WI38 (cell line): ENCODE measurements around the gene PASK.

Experiments used
- H3K4me3 ChIP-seq: 2 replicates; pipeline ENCODE4 v1.5.1; 2011; ENCODE audit warnings: low read depth, mild to moderate bottlenecking, control low read depth, low read length
- TF ChIP-seq, protein P1 (sequence below): IDR thresholded peaks from 2 replicates; pipeline ENCODE4 v1.5.1; 2012; ENCODE audit warnings: low read depth, mild to moderate bottlenecking, control low read depth, low read length

PASK gene

DNA sequence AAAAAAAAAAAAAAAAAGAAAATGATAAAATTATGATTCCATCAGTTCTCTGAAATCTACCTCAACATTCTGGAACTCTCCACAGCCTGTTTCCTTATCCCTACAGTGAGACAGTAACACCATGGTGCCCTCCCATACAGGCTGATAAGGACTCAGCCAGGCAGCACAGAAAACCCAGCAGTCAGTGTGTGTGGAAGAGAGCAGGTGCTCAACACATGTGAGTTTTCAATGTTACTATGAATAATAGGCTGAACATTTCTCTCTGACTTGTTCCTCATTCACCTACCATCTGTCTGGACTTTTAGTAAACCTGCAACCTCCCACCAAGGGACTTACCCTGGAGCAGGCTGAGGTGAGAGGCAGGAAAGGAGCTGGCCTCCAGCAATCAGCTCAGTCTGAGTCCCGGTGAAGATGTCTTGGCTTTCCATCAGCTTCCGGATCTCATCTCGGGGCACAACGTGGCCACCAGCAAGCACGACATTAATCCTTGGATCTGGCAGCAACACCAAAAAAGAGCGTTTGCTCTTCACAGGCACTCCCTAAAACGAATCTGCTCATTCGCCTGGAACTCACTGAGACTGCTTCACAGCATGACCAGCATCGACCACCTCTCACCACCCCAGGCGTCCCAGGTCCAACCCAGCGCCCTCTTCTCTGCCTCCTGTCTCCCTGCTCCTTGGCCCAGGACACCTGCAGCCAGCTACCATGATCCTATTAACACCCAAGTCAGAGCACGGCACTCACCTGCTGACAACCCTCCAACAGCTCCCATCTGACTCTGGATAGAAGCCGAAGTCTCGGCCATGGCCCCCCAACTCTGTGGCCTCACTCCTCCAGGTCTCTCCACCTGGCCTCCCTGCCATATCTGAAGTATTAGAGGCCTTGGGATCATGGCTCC, 16.5 kb downstream of the PASK start:
- H3K4me3 ChIP-seq = no peak overlapping the region
- TF ChIP-seq, protein P1, sequence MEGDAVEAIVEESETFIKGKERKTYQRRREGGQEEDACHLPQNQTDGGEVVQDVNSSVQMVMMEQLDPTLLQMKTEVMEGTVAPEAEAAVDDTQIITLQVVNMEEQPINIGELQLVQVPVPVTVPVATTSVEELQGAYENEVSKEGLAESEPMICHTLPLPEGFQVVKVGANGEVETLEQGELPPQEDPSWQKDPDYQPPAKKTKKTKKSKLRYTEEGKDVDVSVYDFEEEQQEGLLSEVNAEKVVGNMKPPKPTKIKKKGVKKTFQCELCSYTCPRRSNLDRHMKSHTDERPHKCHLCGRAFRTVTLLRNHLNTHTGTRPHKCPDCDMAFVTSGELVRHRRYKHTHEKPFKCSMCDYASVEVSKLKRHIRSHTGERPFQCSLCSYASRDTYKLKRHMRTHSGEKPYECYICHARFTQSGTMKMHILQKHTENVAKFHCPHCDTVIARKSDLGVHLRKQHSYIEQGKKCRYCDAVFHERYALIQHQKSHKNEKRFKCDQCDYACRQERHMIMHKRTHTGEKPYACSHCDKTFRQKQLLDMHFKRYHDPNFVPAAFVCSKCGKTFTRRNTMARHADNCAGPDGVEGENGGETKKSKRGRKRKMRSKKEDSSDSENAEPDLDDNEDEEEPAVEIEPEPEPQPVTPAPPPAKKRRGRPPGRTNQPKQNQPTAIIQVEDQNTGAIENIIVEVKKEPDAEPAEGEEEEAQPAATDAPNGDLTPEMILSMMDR = no peak

DNA sequence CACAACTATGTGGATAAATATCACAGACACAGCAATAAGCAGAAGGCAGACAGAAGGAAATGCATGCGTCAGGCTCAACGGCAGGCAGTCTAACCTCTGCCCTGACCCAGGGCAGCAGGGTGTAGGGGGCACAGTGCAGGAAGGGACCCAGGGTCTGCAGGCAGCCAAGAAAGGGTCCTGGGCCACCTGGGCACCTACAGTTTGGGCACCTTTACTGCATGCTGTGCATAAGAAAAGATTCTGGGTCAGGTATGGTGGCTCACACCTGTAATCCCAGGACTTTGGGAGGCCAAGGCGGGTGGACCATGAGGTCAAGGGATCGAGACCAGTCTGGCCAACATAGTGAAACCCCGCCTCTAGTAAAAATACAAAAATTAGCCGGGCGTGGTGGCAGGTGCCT, 17.7 kb downstream of the PASK start:
- TF ChIP-seq, protein P1 = no peak
- H3K4me3 ChIP-seq = no peak overlapping the region

DNA sequence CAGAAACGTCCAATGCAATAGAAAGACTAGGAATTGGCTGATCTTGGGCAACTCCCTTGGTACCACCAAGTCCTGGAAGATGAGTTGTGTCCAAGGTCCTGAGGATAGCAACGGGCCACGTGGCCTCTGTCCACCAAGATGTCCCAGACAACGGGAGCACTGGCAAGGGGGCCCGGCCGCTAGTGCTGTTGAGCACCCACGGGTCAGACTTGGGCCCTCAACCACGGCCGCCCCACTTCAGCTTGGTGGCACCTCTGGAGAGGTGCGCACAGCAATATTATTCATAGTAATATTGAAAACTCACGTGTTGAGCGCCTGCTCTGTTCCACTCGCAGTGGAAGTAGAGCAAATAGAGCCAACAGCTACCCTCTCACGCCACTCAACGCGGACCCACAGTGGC, 19.0 kb downstream of the PASK start:
- H3K4me3 ChIP-seq = no peak overlapping the region
- TF ChIP-seq, protein P1 = no peak

DNA sequence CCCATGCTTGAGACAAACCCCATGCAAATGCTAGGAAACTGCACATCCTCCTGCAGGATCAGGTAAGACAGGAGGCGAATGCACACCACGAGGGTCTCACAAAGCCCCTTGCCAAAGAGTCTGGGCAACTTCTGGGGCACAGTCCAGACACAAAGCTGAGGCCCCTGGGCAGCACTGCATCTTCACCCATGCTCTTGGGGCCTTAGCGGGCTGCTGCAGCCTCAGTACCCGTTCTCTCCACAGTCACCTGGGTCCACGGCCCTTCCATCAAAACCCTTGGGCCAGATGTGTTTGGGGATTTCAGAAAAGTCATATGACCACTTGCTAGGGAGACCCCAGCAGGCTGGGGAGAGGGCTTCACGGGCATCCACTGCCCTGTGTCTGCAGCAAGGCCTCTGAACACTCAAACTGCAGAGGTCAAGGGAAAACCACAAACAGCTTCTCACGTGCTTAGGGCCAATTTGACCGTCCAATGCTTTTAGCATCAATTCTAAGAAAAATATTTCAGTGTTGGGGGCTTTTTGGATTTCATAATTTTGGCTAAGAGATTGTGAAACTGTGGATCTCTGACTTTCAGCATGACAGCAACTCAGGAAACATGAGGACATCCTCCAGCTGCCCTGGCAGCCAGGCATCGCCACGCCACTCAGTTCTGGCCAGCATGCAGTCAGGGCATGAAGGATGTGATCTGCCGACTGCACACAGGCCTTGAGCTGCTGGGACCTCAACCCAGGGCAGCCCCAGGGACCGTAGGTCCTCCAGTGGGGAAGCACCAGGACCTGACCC, 20.0 kb downstream of the PASK start:
- TF ChIP-seq, protein P1 = no peak
- H3K4me3 ChIP-seq = no peak overlapping the region

DNA sequence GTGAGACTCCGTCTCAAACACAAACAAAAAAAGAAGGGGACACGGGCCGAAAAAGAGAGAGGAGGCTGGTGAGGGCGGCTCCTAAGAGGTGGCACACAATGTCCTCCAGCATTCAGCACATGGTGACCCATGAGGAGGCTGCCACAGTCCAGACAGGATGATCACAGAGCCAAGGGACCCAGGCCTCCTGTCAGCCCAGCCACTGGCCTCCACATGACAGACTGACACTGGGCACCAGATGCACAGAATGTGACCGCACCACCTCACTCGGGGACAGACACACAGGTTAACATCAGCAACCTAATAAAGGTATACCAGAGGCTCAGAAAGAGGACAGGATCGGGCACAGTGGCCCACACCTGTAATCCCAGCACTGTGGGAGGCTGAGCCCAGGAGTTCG, 21.0 kb downstream of the PASK start:
- no peak overlapping the region for H3K4me3 ChIP-seq
- TF ChIP-seq, protein P1 = no peak

DNA sequence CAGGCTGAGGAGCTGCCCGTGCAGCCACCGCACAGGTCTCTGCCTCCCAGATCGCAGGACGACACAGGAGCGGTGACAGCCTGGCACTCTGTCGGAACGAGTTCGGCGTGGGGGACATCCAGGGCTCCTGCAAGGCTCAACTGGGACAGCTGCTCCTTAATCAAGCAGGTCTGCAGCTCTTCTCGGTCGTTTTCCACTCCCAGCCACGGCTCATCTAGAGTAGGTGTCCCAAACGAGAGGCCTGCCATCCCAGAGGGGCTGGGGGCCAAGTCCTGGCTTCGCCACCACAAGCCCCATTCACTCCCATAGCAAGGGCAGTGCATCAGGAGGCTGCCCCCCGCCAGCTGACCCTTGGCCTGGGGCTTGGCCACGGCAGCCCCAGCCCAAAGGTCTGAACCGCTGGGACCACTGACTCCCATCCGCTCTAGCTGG, 22.5 kb downstream of the PASK start:
- no peak overlapping the region for H3K4me3 ChIP-seq
- TF ChIP-seq, protein P1 = no peak

DNA sequence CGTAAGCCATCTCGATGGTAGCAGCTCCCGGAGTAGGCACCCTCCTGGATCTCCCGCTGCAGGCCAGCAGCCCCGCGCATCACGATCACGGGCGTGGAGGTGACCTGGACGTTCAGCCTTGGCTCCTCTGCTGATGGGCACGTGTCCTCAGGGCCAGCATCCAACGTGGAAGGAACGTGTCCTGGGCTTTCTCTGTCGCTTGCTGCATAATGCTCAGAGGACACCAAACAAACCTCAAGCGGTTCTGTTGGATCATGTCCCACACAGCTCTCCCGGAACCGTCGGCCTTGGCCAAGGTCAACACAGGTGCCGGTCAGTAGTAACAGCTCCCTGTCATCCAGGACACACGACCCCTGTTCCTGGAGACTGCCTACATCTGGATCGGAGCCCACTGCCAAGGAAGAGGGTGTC, 23.1 kb downstream of the PASK start:
- TF ChIP-seq, protein P1 = no peak
- H3K4me3 ChIP-seq = no peak overlapping the region
